H1 (cell line): ENCODE measurements around the gene PRR33. TPM values are rescaled to one million over a fixed set of nuclear protein-coding genes. Genes with fewer than 3 reads are reported as not detected.

Experiments
- CTCF ChIA-PET: fragments of 300-600 bp; sonication (Branson Sonifier 250); formaldehyde crosslinking; loops from one replicate; lab custom pipeline; 2021; ENCODE audit not compliant: partially characterized antibody; lab: Charles Lee
- POLR2A ChIA-PET: fragments of 300-600 bp; sonication (Branson Sonifier 250); formaldehyde crosslinking; loops from one replicate; lab custom pipeline; 2021; ENCODE audit warnings: inconsistent platforms; ENCODE audit not compliant: partially characterized antibody; lab: Charles Lee
- DNase-seq, 2 experiments: peaks; one replicate each; pipeline versions ENCODE4 v3.0.0 to v3.0.0-alpha.2; 2010 to 2022; ENCODE audit warnings: low spot score in 2 of 2, low read depth in 1 of 2, mixed read lengths in 1 of 2
- FAIRE-seq: peaks from 2 replicates; lab custom pipeline; 2011; peaks lifted over from hg19 to GRCh38; lab: Jason Lieb, UNC
- H2AFZ ChIP-seq: 2 replicates; pipeline ENCODE4 v1.8.1; 2012; ENCODE audit warnings: low read length, inconsistent platforms
- H2AK5ac ChIP-seq: 2 replicates; pipeline ENCODE4 v1.6.1; 2013; ENCODE audit warnings: low read depth, low read length
- H2BK120ac ChIP-seq: replicated peaks from 2 replicates; pipeline ENCODE3; 2013; ENCODE audit warnings: low read depth, low read length, inconsistent platforms
- H2BK12ac ChIP-seq: 2 replicates; pipeline ENCODE4 v1.6.1; 2013; ENCODE audit warnings: low read depth, low read length
- H2BK15ac ChIP-seq: 2 replicates; pipeline ENCODE4 v1.6.1; 2013; ENCODE audit warnings: low read length
- H2BK20ac ChIP-seq: 2 replicates; pipeline ENCODE4 v1.6.1; 2013; ENCODE audit warnings: low read length
- H2BK5ac ChIP-seq: 2 replicates; pipeline ENCODE4 v1.6.1; 2013; ENCODE audit warnings: low read depth, low read length
- H3K14ac ChIP-seq: 2 replicates; pipeline ENCODE4 v1.6.1; 2013; ENCODE audit warnings: inconsistent platforms; ENCODE audit not compliant: insufficient read length
- H3K18ac ChIP-seq: 2 replicates; pipeline ENCODE4 v1.6.1; 2013; ENCODE audit warnings: low read length; ENCODE audit errors: extremely low read depth
- H3K23ac ChIP-seq: 2 replicates; pipeline ENCODE4 v1.6.1; 2013; ENCODE audit warnings: inconsistent platforms; ENCODE audit not compliant: insufficient read length
- H3K23me2 ChIP-seq: 2 replicates; pipeline ENCODE4 v1.6.1; 2013; ENCODE audit warnings: low read depth, low read length
- H3K27ac ChIP-seq: 2 replicates; pipeline ENCODE4 v1.6.1; 2011; ENCODE audit warnings: low read depth, low read length, inconsistent platforms
- H3K27me3 ChIP-seq, 4 experiments: replicated peaks in 1 of 4; 1 replicate in 1 of 4; 2 replicates in 3 of 4; pipeline versions ENCODE4 v1.6.1 to v1.8.1; 2011 to 2013; ENCODE audit warnings: low read length in 3 of 4, mild to moderate bottlenecking in 3 of 4, inconsistent platforms in 2 of 4, mixed read lengths in 2 of 4, moderate library complexity in 1 of 4; ENCODE audit not compliant: control insufficient read depth in 3 of 4, insufficient read depth in 3 of 4; ENCODE audit errors: extremely low read depth in 1 of 4
- H3K36me3 ChIP-seq, 4 experiments: 2 replicates each; pipeline versions ENCODE4 v1.6.1 to v1.8.1; 2011 to 2013; ENCODE audit warnings: mild to moderate bottlenecking in 4 of 4, low read length in 3 of 4, moderate library complexity in 2 of 4, control low read depth in 1 of 4, inconsistent platforms in 1 of 4; ENCODE audit not compliant: insufficient read depth in 4 of 4, control insufficient read depth in 2 of 4
- H3K4ac ChIP-seq: replicated peaks from 2 replicates; pipeline ENCODE3; 2013; ENCODE audit warnings: low read length, low read depth, mixed read lengths, inconsistent platforms; ENCODE audit not compliant: insufficient read length
- H3K4me1 ChIP-seq, 4 experiments: replicated peaks in 1 of 4; 1 replicate in 1 of 4; 2 replicates in 3 of 4; pipeline versions ENCODE4 v1.6.1 to v1.8.1; 2011 to 2013; ENCODE audit warnings: low read length in 3 of 4, inconsistent platforms in 2 of 4, mixed read lengths in 1 of 4; ENCODE audit not compliant: insufficient read depth in 4 of 4, control insufficient read depth in 3 of 4
- H3K4me2 ChIP-seq, 2 experiments: 2 replicates each; pipeline versions ENCODE4 v1.6.1 to v1.8.1; 2011 to 2013; ENCODE audit warnings: low read depth in 2 of 2, low read length in 2 of 2, control low read depth in 1 of 2, inconsistent platforms in 1 of 2, mild to moderate bottlenecking in 1 of 2; ENCODE audit not compliant: insufficient read depth in 1 of 2
- H3K4me3 ChIP-seq, 4 experiments: fragments of 200-600, 300-600 bp in 1 of 4; sonication (generic), shearing (Covaris generic), sonication (Bioruptor Twin) in 1 of 4; 2 replicates each; pipeline versions ENCODE4 v1.5.1 to v1.8.1; 2011 to 2016; ENCODE audit warnings: low read length in 4 of 4, low read depth in 3 of 4, control low read depth in 2 of 4, inconsistent platforms in 2 of 4, mild to moderate bottlenecking in 2 of 4, mixed read lengths in 1 of 4, moderate library complexity in 1 of 4; ENCODE audit not compliant: insufficient read depth in 2 of 4; ENCODE audit errors: extremely low read depth in 1 of 4
- H3K56ac ChIP-seq: replicated peaks from 2 replicates; pipeline ENCODE3; 2013; ENCODE audit warnings: low read depth, mild to moderate bottlenecking, mixed read lengths, low read length, inconsistent platforms; ENCODE audit not compliant: insufficient read length
- H3K79me1 ChIP-seq: 2 replicates; pipeline ENCODE4 v1.6.1; 2013; ENCODE audit warnings: low read depth, low read length, control low read depth
- H3K79me2 ChIP-seq, 2 experiments: 2 replicates each; pipeline versions ENCODE4 v1.6.1 to v1.8.1; 2012 to 2013; ENCODE audit warnings: low read length in 2 of 2, mild to moderate bottlenecking in 2 of 2, inconsistent platforms in 1 of 2; ENCODE audit not compliant: insufficient read depth in 2 of 2, control insufficient read depth in 1 of 2
- H3K9ac ChIP-seq, 4 experiments: replicated peaks in 1 of 4; 1 replicate in 1 of 4; 2 replicates in 3 of 4; pipeline versions ENCODE4 v1.6.1 to v1.8.1; 2011 to 2013; ENCODE audit warnings: low read depth in 3 of 4, low read length in 3 of 4, control low read depth in 2 of 4, mild to moderate bottlenecking in 2 of 4, moderate library complexity in 2 of 4, inconsistent platforms in 1 of 4; ENCODE audit errors: extremely low read depth in 1 of 4
- H3K9me3 ChIP-seq, 2 experiments: 2 replicates each; pipeline versions ENCODE4 v1.6.1 to v1.8.1; 2012 to 2013; ENCODE audit warnings: mild to moderate bottlenecking in 2 of 2, moderate library complexity in 2 of 2, control low read depth in 1 of 2, inconsistent platforms in 1 of 2, low read depth in 1 of 2, low read length in 1 of 2, mixed read lengths in 1 of 2; ENCODE audit not compliant: insufficient read depth in 2 of 2
- H4K20me1 ChIP-seq, 2 experiments: replicated peaks in 1 of 2; 2 replicates each; pipeline versions ENCODE3 to v1.8.1; 2011 to 2013; ENCODE audit warnings: inconsistent platforms in 2 of 2, low read length in 2 of 2, mild to moderate bottlenecking in 1 of 2; ENCODE audit not compliant: insufficient read depth in 2 of 2, control insufficient read depth in 1 of 2
- H4K5ac ChIP-seq: 2 replicates; pipeline ENCODE4 v1.6.1; 2013; ENCODE audit warnings: low read length, low read depth, mixed read lengths, inconsistent platforms; ENCODE audit not compliant: insufficient read length
- H4K8ac ChIP-seq: 2 replicates; pipeline ENCODE4 v1.8.0; 2013; ENCODE audit warnings: mild to moderate bottlenecking, moderate library complexity, low read length, inconsistent platforms; ENCODE audit not compliant: insufficient read depth; ENCODE audit errors: extremely low read depth
- H4K91ac ChIP-seq: replicated peaks from 2 replicates; pipeline ENCODE3; 2013; ENCODE audit warnings: low read length, mixed read lengths, inconsistent platforms; ENCODE audit not compliant: insufficient read length
- CBX8 ChIP-seq: fragments of 300-800, 300-1000 bp; sonication (generic); IDR thresholded peaks from 2 replicates; pipeline ENCODE4 v1.7.1; 2016; ENCODE audit warnings: low read depth, low read length, borderline replicate concordance
- CHD2 ChIP-seq: IDR thresholded peaks from 2 replicates; pipeline ENCODE4 v1.6.1; 2012; ENCODE audit warnings: low read length, improper control_type of control experiment
- CTBP2 ChIP-seq: IDR thresholded peaks from 2 replicates; pipeline ENCODE4 v1.7.0; 2011; ENCODE audit warnings: borderline replicate concordance, mild to moderate bottlenecking, moderate library complexity, mixed read lengths, low read length; ENCODE audit not compliant: insufficient read depth, insufficient read length
- JUN ChIP-seq: IDR thresholded peaks from 2 replicates; pipeline ENCODE4 v1.6.1; 2011; ENCODE audit warnings: low read depth, mild to moderate bottlenecking, improper control_type of control experiment, low read length
- JUND ChIP-seq: IDR thresholded peaks from 2 replicates; pipeline ENCODE4 v1.6.1; 2011; ENCODE audit warnings: mild to moderate bottlenecking, improper control_type of control experiment, low read length
- KDM1A ChIP-seq: fragments of 200-600, 300-600 bp; sonication (generic); IDR thresholded peaks from 2 replicates; pipeline ENCODE4 v1.7.1; 2016; ENCODE audit warnings: mild to moderate bottlenecking, low read length, borderline replicate concordance
- POLR2AphosphoS5 ChIP-seq: IDR thresholded peaks from 2 replicates; pipeline ENCODE4 v1.6.1; 2011; ENCODE audit warnings: low read depth, low read length
- SIN3A ChIP-seq, 2 experiments: IDR thresholded peaks in 1 of 2; conservative IDR thresholded peaks in 1 of 2; 2 replicates each; pipeline ENCODE4 v1.6.1; 2011 to 2012; ENCODE audit warnings: low read length in 2 of 2, improper control_type of control experiment in 1 of 2, low read depth in 1 of 2, mild to moderate bottlenecking in 1 of 2
- SP2 ChIP-seq: IDR thresholded peaks from 2 replicates; pipeline ENCODE4 v1.6.1; 2012; ENCODE audit warnings: mild to moderate bottlenecking, low read length, inconsistent platforms
- YY1 ChIP-seq: IDR thresholded peaks from 2 replicates; pipeline ENCODE4 v1.6.1; 2011; ENCODE audit warnings: low read depth, mild to moderate bottlenecking, low read length
- WGBS, 2 experiments: shearing (Covaris generic) in 1 of 2; methylation state at CpG; one replicate each; pipeline versions ENCODE4 v1.1.6 to v1.1.7; 2013 to 2015; ENCODE audit warnings: low lambda C conversion rate in 2 of 2, mixed read lengths in 2 of 2, inconsistent platforms in 1 of 2, low coverage in 1 of 2, missing lambda C conversion rate in 1 of 2; ENCODE audit not compliant: insufficient replicate concordance in 2 of 2, insufficient coverage in 1 of 2, insufficient read length in 1 of 2; ENCODE audit errors: extremely low coverage in 1 of 2, missing lambda C conversion rate in 1 of 2; 5-methylcytosine and 5-hydroxymethylcytosine counted together
- polyA plus RNA-seq, 7 experiments: library from polyadenylated mRNA; depleted of rRNA in 3 of 7; stranded (reverse) in 5 of 7; unstranded in 2 of 7; fragments of >200 nt in 5 of 7; fragments of 200-250 nt in 2 of 7; gene quantifications; 1 replicate in 5 of 7; 2 replicates in 1 of 7; 4 replicates in 1 of 7; pipeline versions ENCODE4 v1.2.1 to v1.2.3, GENCODE V29; 2011 to 2013; ENCODE audit warnings: missing spikeins in 2 of 7, mixed read lengths in 2 of 7
- total RNA-seq: library from RNA; stranded (reverse); fragmentation: NEBNext Ultra II Directional; extraction: Animal tissue kit (Norgen Biotek cat#: 25700); gene quantifications from 2 replicates; pipeline ENCODE4 v1.2.1, GENCODE V29; 2021
- TF ChIP-seq, protein P1 (sequence below): IDR thresholded peaks from 2 replicates; pipeline ENCODE4 v1.6.1; 2012; ENCODE audit warnings: inconsistent platforms

The PRR33 gene
- total and polyA plus RNA-seq, 2 of the 8 experiments (the other 6 are each of a cell fraction or from before 2014, with no cell fraction given): 0.02 TPM; not detected in 1

- peaks cover 12% of the 10 kb centered on the region; the same call in 1 of the 2 replicates for H3K23me2 ChIP-seq
- no peak for FAIRE-seq
- no peak overlapping the region; the same call in 1 of the 2 replicates for H2AK5ac ChIP-seq
- no peak overlapping the region for H3K27ac ChIP-seq
- no peak overlapping the region for H4K8ac ChIP-seq
- H2BK5ac ChIP-seq: 0 out of 2 replicates have a peak overlapping the region, but pooled peaks have one; percentile 2
- no peak overlapping the region for H2BK120ac ChIP-seq
- DNase-seq: no peak
- H3K18ac ChIP-seq: no peak overlapping the region
- H3K79me2 ChIP-seq: no peaks in the 10 kb centered on the region
- no peaks in the 10 kb centered on the region for H3K79me1 ChIP-seq
- H4K20me1 ChIP-seq: peaks cover 0 to 2% of the 10 kb centered on the region in 2 experiments
- H3K4ac ChIP-seq: no peak overlapping the region
- H2AFZ ChIP-seq: no peak overlapping the region
- H3K9ac ChIP-seq: no peak overlapping the region
- H3K4me1 ChIP-seq: peaks cover 0 to 16% (median 5%) of the 10 kb centered on the region in 4 experiments; a peak in 5 of 7 replicates
- no peaks in the 10 kb centered on the region for H3K9me3 ChIP-seq
- H3K27me3 ChIP-seq: no peaks in the 10 kb centered on the region
- H3K56ac ChIP-seq: no peak overlapping the region
- H4K91ac ChIP-seq: no peak overlapping the region
- POLR2A ChIA-PET: no interaction called here
- CTCF ChIA-PET: interaction anchor here (1.0 to 4.1 kb wide), 5 partner anchors 11 to 293 kb away, joined by 4 to 23 read pairs (median 4); no protein-coding TSS in a partner anchor
- H2BK12ac ChIP-seq: peak overlapping the region; percentile 84; the same call in 1 of the 2 replicates
- H2BK20ac ChIP-seq: no peak overlapping the region
- no peak overlapping the region for H3K14ac ChIP-seq
- H3K36me3 ChIP-seq: no peaks in the 10 kb centered on the region
- 69% methylated on average over 23 of the region's 27 CpGs; no CpG with 5 or more reads in 1 of the 2 experiments for WGBS, 2 experiments
- H3K23ac ChIP-seq: no peak overlapping the region
- H3K4me2 ChIP-seq: no peak overlapping the region
- no peak overlapping the region for H4K5ac ChIP-seq
- no peak overlapping the region for H3K4me3 ChIP-seq
- peak overlapping the region; percentile 46; the same call in 1 of the 2 replicates for H2BK15ac ChIP-seq
- no peak for TF ChIP-seq CBX8
- no peak for TF ChIP-seq SP2
- no peak for TF ChIP-seq SIN3A (conservative IDR thresholded peaks at IDR 0.05 in 1 of 2, IDR thresholded peaks at IDR 0.05 in 1 of 2; ENCODE audit: low read depth in 1 of 2, low read length in 2 of 2)
- TF ChIP-seq POLR2AphosphoS5: no peak
- TF ChIP-seq CHD2: no peak
- TF ChIP-seq KDM1A: no peak
- TF ChIP-seq, protein P1, sequence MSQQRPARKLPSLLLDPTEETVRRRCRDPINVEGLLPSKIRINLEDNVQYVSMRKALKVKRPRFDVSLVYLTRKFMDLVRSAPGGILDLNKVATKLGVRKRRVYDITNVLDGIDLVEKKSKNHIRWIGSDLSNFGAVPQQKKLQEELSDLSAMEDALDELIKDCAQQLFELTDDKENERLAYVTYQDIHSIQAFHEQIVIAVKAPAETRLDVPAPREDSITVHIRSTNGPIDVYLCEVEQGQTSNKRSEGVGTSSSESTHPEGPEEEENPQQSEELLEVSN: peak; percentile 50; the same call in 1 of the 2 replicates
- TF ChIP-seq CTBP2: peak; percentile 57
- 0 out of 2 replicates have a peak, but pooled peaks have one; percentile 23 for TF ChIP-seq JUN
- TF ChIP-seq JUND: peak; percentile 85
- peak; percentile 61; the same call in 1 of the 2 replicates for TF ChIP-seq YY1
These were observed 28.1 kb downstream of the PRR33 start for GRCh38 chr11:1863352-1864216.
